ENCODE results near the gene PNMA6E.

GRCh38 chrX:153435845-153436244, 34.7 kb upstream of the PNMA6E start:
- TF ChIP-seq CTCF (IDR thresholded peaks at IDR 0.05; ENCODE audit: poor library complexity, severe bottlenecking), result no peak
- no peak for TF ChIP-seq RAD21 (conservative IDR thresholded peaks at IDR 0.05)
- TF ChIP-seq EP300 (conservative IDR thresholded peaks at IDR 0.05; ENCODE audit: poor library complexity, severe bottlenecking), result no peak
- TF ChIP-seq POLR2AphosphoS5 (IDR thresholded peaks at IDR 0.05), result no peak
